ENCODE measurements around the gene C5orf52.
A peak's percentile ranks its signal among the peaks of the same experiment; 100 is the strongest.
"Not testable (repeated sequence)": the region's sequence is repeated elsewhere in the genome, so short reads cannot be mapped to it uniquely, and the experiment has no call there.

The C5orf52 gene

GRCh38 chr5:157686276-157687197 lies 15.2 kb downstream of the C5orf52 start:
- not testable (repeated sequence) for H3K79me1 ChIP-seq (ENCODE audit: low read depth, low read length); H2BK15ac ChIP-seq (ENCODE audit: low read length); H3K18ac ChIP-seq (ENCODE audit: low read length); H3K14ac ChIP-seq (ENCODE audit: low read length); H3K4me2 ChIP-seq (ENCODE audit: insufficient read depth, low read length, poor library complexity, severe bottlenecking); DNase-seq (ENCODE audit: low spot score); H3K9ac ChIP-seq (ENCODE audit: low read depth, low read length, poor library complexity); H3K4ac ChIP-seq (ENCODE audit: low read length); H3K23ac ChIP-seq (ENCODE audit: low read depth, low read length, poor library complexity); H3K4me3 ChIP-seq (ENCODE audit: low read length in 2 of 2); H2AK5ac ChIP-seq (ENCODE audit: low read depth, low read length); H3K27me3 ChIP-seq (ENCODE audit: control insufficient read depth in 3 of 3, insufficient read depth in 3 of 3, low read depth in 1 of 3, low read length in 3 of 3); H3K4me1 ChIP-seq (ENCODE audit: control insufficient read depth in 2 of 2, insufficient read depth in 1 of 2, low read depth in 1 of 2, low read length in 2 of 2); H3K36me3 ChIP-seq (replicated peaks in 1 of 2; ENCODE audit: control insufficient read depth in 2 of 2, insufficient read depth in 2 of 2, low read length in 2 of 2); H2BK5ac ChIP-seq (ENCODE audit: low read length); H3K9me3 ChIP-seq (replicated peaks in 1 of 2; ENCODE audit: control insufficient read depth in 2 of 2, insufficient read depth in 1 of 2, low read depth in 1 of 2, low read length in 2 of 2); H4K91ac ChIP-seq (ENCODE audit: low read depth, low read length, poor library complexity); H2BK120ac ChIP-seq (ENCODE audit: low read depth, low read length); H3K27ac ChIP-seq (replicated peaks; ENCODE audit: low read length); H2BK12ac ChIP-seq (ENCODE audit: low read length); H4K8ac ChIP-seq (ENCODE audit: low read depth, low read length)
- H2AFZ ChIP-seq (ENCODE audit: low read length): peak overlapping the region; percentile 23
- WGBS, 2 donors (ENCODE audit: extremely low coverage in 2 of 2, insufficient read length in 2 of 2, insufficient replicate concordance in 1 of 2): no CpG with 5 or more reads among the region's 14 CpGs

GRCh38 chr5:157687198-157687554 lies 15.8 kb downstream of the C5orf52 start:
- WGBS, 2 donors (ENCODE audit: extremely low coverage in 2 of 2, insufficient read length in 2 of 2, insufficient replicate concordance in 1 of 2): no CpG with 5 or more reads among the region's 1 CpG
- no peak overlapping the region for H3K4ac ChIP-seq (ENCODE audit: low read length)
- no peak overlapping the region for H4K8ac ChIP-seq (ENCODE audit: low read depth, low read length)
- peaks cover 0 to 3% of the 10 kb centered on the region in 2 donors for H3K9me3 ChIP-seq (replicated peaks in 1 of 2; ENCODE audit: control insufficient read depth in 2 of 2, insufficient read depth in 1 of 2, low read depth in 1 of 2, low read length in 2 of 2)
- no peaks in the 10 kb centered on the region for H3K4me1 ChIP-seq (ENCODE audit: control insufficient read depth in 2 of 2, insufficient read depth in 1 of 2, low read depth in 1 of 2, low read length in 2 of 2)
- H3K36me3 ChIP-seq (replicated peaks in 1 of 2; ENCODE audit: control insufficient read depth in 2 of 2, insufficient read depth in 2 of 2, low read length in 2 of 2): no peaks in the 10 kb centered on the region
- no peak for DNase-seq (ENCODE audit: low spot score)
- no peak overlapping the region for H3K23ac ChIP-seq (ENCODE audit: low read depth, low read length, poor library complexity)
- no peaks in the 10 kb centered on the region for H3K27me3 ChIP-seq (ENCODE audit: control insufficient read depth in 3 of 3, insufficient read depth in 3 of 3, low read depth in 1 of 3, low read length in 3 of 3)
- no peak overlapping the region for H2AK5ac ChIP-seq (ENCODE audit: low read depth, low read length)
- H2AFZ ChIP-seq (ENCODE audit: low read length): no peak overlapping the region
- H2BK120ac ChIP-seq (ENCODE audit: low read depth, low read length): no peak overlapping the region
- H2BK15ac ChIP-seq (ENCODE audit: low read length): no peak overlapping the region
- no peak overlapping the region for H2BK5ac ChIP-seq (ENCODE audit: low read length)
- H3K18ac ChIP-seq (ENCODE audit: low read length): no peak overlapping the region
- H3K4me2 ChIP-seq (ENCODE audit: insufficient read depth, low read length, poor library complexity, severe bottlenecking): no peak overlapping the region
- H3K4me3 ChIP-seq (ENCODE audit: low read length in 2 of 2): no peak overlapping the region
- H4K91ac ChIP-seq (ENCODE audit: low read depth, low read length, poor library complexity): no peak overlapping the region
- no peak overlapping the region for H2BK12ac ChIP-seq (ENCODE audit: low read length)
- H3K14ac ChIP-seq (ENCODE audit: low read length): no peak overlapping the region
- H3K79me1 ChIP-seq (ENCODE audit: low read depth, low read length): no peaks in the 10 kb centered on the region
- no peak overlapping the region for H3K27ac ChIP-seq (replicated peaks; ENCODE audit: low read length)
- H3K9ac ChIP-seq (ENCODE audit: low read depth, low read length, poor library complexity): no peak overlapping the region

GRCh38 chr5:157689942-157690689 lies 18.8 kb downstream of the C5orf52 start:
- no peak overlapping the region for H2BK12ac ChIP-seq (ENCODE audit: low read length)
- H3K36me3 ChIP-seq (replicated peaks in 1 of 2; ENCODE audit: control insufficient read depth in 2 of 2, insufficient read depth in 2 of 2, low read length in 2 of 2): no peaks in the 10 kb centered on the region
- no peaks in the 10 kb centered on the region for H3K79me1 ChIP-seq (ENCODE audit: low read depth, low read length)
- no peak overlapping the region for H2AFZ ChIP-seq (ENCODE audit: low read length)
- no peak overlapping the region for H3K4ac ChIP-seq (ENCODE audit: low read length)
- no CpG with 5 or more reads among the region's 52 CpGs for WGBS, 2 donors (ENCODE audit: extremely low coverage in 2 of 2, insufficient read length in 2 of 2, insufficient replicate concordance in 1 of 2)
- peak overlapping the region; percentile 65 for H4K8ac ChIP-seq (ENCODE audit: low read depth, low read length)
- no peak overlapping the region for H3K18ac ChIP-seq (ENCODE audit: low read length)
- no peak overlapping the region for H2BK5ac ChIP-seq (ENCODE audit: low read length)
- H2BK120ac ChIP-seq (ENCODE audit: low read depth, low read length): no peak overlapping the region
- H3K9me3 ChIP-seq (replicated peaks in 1 of 2; ENCODE audit: control insufficient read depth in 2 of 2, insufficient read depth in 1 of 2, low read depth in 1 of 2, low read length in 2 of 2): peaks cover 0 to 3% of the 10 kb centered on the region in 2 donors
- no peaks in the 10 kb centered on the region for H3K4me1 ChIP-seq (ENCODE audit: control insufficient read depth in 2 of 2, insufficient read depth in 1 of 2, low read depth in 1 of 2, low read length in 2 of 2)
- H4K91ac ChIP-seq (ENCODE audit: low read depth, low read length, poor library complexity): no peak overlapping the region
- peak overlapping the region; percentile 82 for H3K14ac ChIP-seq (ENCODE audit: low read length)
- no peak overlapping the region for H3K9ac ChIP-seq (ENCODE audit: low read depth, low read length, poor library complexity)
- DNase-seq (ENCODE audit: low spot score): no peak
- H3K27me3 ChIP-seq (ENCODE audit: control insufficient read depth in 3 of 3, insufficient read depth in 3 of 3, low read depth in 1 of 3, low read length in 3 of 3): no peaks in the 10 kb centered on the region
- no peak overlapping the region for H3K23ac ChIP-seq (ENCODE audit: low read depth, low read length, poor library complexity)
- no peak overlapping the region for H2AK5ac ChIP-seq (ENCODE audit: low read depth, low read length)
- H2BK15ac ChIP-seq (ENCODE audit: low read length): no peak overlapping the region
- no peak overlapping the region for H3K4me3 ChIP-seq (ENCODE audit: low read length in 2 of 2)
- H3K27ac ChIP-seq (replicated peaks; ENCODE audit: low read length): no peak overlapping the region
- H3K4me2 ChIP-seq (ENCODE audit: insufficient read depth, low read length, poor library complexity, severe bottlenecking): no peak overlapping the region

Data from neuronal stem cell (in vitro differentiated cells).